ENCODE data around the gene HOXC9. TPM values are rescaled to one million over a fixed set of nuclear protein-coding genes. Genes with fewer than 3 reads are reported as not detected.
A peak's percentile ranks its signal among the peaks of the same experiment; 100 is the strongest.

HOXC9 gene
- total and polyA plus RNA-seq, 4 donors: not detected

- 15% methylated on average over 29 of the region's 29 CpGs for WGBS
- Histone ChIP-seq H3K9ac (ENCODE audit: low read depth in 1 of 2, low read length in 2 of 2) (no peak overlapping the region), H3K27me3 (ENCODE audit: control insufficient read depth in 4 of 4, insufficient read depth in 4 of 4, low read length in 3 of 4) (peaks cover 6 to 55% (median 15%) of the 10 kb centered on the region in 4 donors), H3K9me3 (ENCODE audit: control insufficient read depth in 4 of 4, low read length in 3 of 4) (peaks cover 0 to under 1% (median 0%) of the 10 kb centered on the region in 4 donors), H3K27ac (ENCODE audit: low read depth in 1 of 2, low read length in 2 of 2) (no peak overlapping the region), H3K4me1 (ENCODE audit: control insufficient read depth in 4 of 4, insufficient read depth in 4 of 4, low read length in 3 of 4) (peaks cover 3 to 16% (median 11%) of the 10 kb centered on the region in 4 donors), H3K4me3 (ENCODE audit: low read depth in 1 of 3, low read length in 3 of 3) (peak overlapping the region in 1 of 3 donors; percentile 54), H3K36me3 (ENCODE audit: control insufficient read depth in 4 of 4, insufficient read depth in 3 of 4, low read depth in 1 of 4, low read length in 3 of 4) (no peaks in the 10 kb centered on the region)
- no peak for DNase-seq (ENCODE audit: low spot score)
- TF ChIP-seq GABPA (IDR thresholded peaks at IDR 0.05 in 1 of 2, conservative IDR thresholded peaks at IDR 0.05 in 1 of 2) (no peak), ZBTB33 (IDR thresholded peaks at IDR 0.05) (no peak)
These were observed 18.6 kb downstream of the HOXC9 start for GRCh38 chr12:54018468-54018984.

GRCh38 chr12:54019091-54019811 is 19.3 kb downstream of the HOXC9 start:
- H3K4me3 ChIP-seq (ENCODE audit: low read depth in 1 of 3, low read length in 3 of 3): peak overlapping the region in 1 of 3 donors; percentile 19
- no peaks in the 10 kb centered on the region for H3K36me3 ChIP-seq (ENCODE audit: control insufficient read depth in 4 of 4, insufficient read depth in 3 of 4, low read depth in 1 of 4, low read length in 3 of 4)
- peaks cover 0 to 16% (median 11%) of the 10 kb centered on the region in 4 donors for H3K4me1 ChIP-seq (ENCODE audit: control insufficient read depth in 4 of 4, insufficient read depth in 4 of 4, low read length in 3 of 4)
- H3K9me3 ChIP-seq (ENCODE audit: control insufficient read depth in 4 of 4, low read length in 3 of 4): no peaks in the 10 kb centered on the region
- TF ChIP-seq FOXA2 (IDR thresholded peaks at IDR 0.05) (no peak), HNF4A (conservative IDR thresholded peaks at IDR 0.05) (no peak), SP1 (IDR thresholded peaks at IDR 0.05) (no peak), EGR1 (IDR thresholded peaks at IDR 0.05; ENCODE audit: low read depth in 2 of 2) (no peak), RAD21 (IDR thresholded peaks at IDR 0.05) (no peak), NR2F2 (IDR thresholded peaks at IDR 0.05) (no peak), FOXA1 (IDR thresholded peaks at IDR 0.05) (no peak), JUND (IDR thresholded peaks at IDR 0.05) (no peak), GABPA (IDR thresholded peaks at IDR 0.05 in 1 of 2, conservative IDR thresholded peaks at IDR 0.05 in 1 of 2) (no peak), REST (IDR thresholded peaks at IDR 0.05) (no peak), MAX (IDR thresholded peaks at IDR 0.05) (no peak)
- no peak for DNase-seq (ENCODE audit: low spot score)
- H3K27me3 ChIP-seq (ENCODE audit: control insufficient read depth in 4 of 4, insufficient read depth in 4 of 4, low read length in 3 of 4): peaks cover 6 to 57% (median 15%) of the 10 kb centered on the region in 4 donors
- no peak overlapping the region for H3K27ac ChIP-seq (ENCODE audit: low read depth in 1 of 2, low read length in 2 of 2)
- H3K9ac ChIP-seq (ENCODE audit: low read depth in 1 of 2, low read length in 2 of 2): no peak overlapping the region
- 20% methylated on average over 43 of the region's 43 CpGs for WGBS

Measured in liver (tissue), 9 donors.